ENCODE measurements around the gene GRIP2. TPM values are rescaled to one million over a fixed set of nuclear protein-coding genes. Genes with fewer than 3 reads are reported as not detected.

Gene GRIP2
- total RNA-seq, 3 donors from 2014 or later = 0.70 to 2.2 (median 1.6) TPM

GRCh38 chr3:14452740-14453710 is 87.1 kb downstream of the GRIP2 start:
- intact Hi-C loops (cut with DNase I, micrococcal nuclease) = loop anchor here in 1 of 2 donors (10.0 kb wide), 1 partner anchor 48 kb away; the partner anchor contains the start of gene SLC6A6
- H3K4me3 ChIP-seq = no peak overlapping the region
- DNase-seq (peak; percentile 84 to 90 (median 85)), ATAC-seq (peak; percentile 88)
- no peaks in the 10 kb centered on the region for H3K9me3 ChIP-seq
- peaks cover 22% of the 10 kb centered on the region for H3K4me1 ChIP-seq (ENCODE audit: low read depth)
- H3K36me3 ChIP-seq (ENCODE audit: low read depth) = no peaks in the 10 kb centered on the region
- TF ChIP-seq CTCF (IDR thresholded peaks at IDR 0.05) = no peak

- Histone ChIP-seq H3K36me3 (ENCODE audit: low read depth) (no peaks in the 10 kb centered on the region), H3K4me1 (ENCODE audit: low read depth) (peaks cover 22% of the 10 kb centered on the region), H3K4me3 (no peak overlapping the region), H3K9me3 (no peaks in the 10 kb centered on the region)
- no peak for TF ChIP-seq CTCF (IDR thresholded peaks at IDR 0.05)
- peak; percentile 52 for ATAC-seq
- peak; percentile 51 to 75 (median 55) for DNase-seq
- intact Hi-C loops (cut with DNase I, micrococcal nuclease) = loop anchor here in 1 of 2 donors (10.0 kb wide), 1 partner anchor 47 kb away; the partner anchor contains the start of gene SLC6A6
Observed at GRCh38 chr3:14451844-14452739, 88.0 kb downstream of the GRIP2 start.

- Histone ChIP-seq H3K4me3 (no peak overlapping the region), H3K9me3 (no peaks in the 10 kb centered on the region), H3K4me1 (ENCODE audit: low read depth) (peaks cover 22% of the 10 kb centered on the region), H3K36me3 (ENCODE audit: low read depth) (no peaks in the 10 kb centered on the region)
- intact Hi-C loops (cut with DNase I, micrococcal nuclease) = loop anchor here in 1 of 2 donors (10.0 kb wide), 1 partner anchor 46 kb away; the partner anchor contains the start of gene SLC6A6
- no peak for TF ChIP-seq CTCF (IDR thresholded peaks at IDR 0.05)
- DNase-seq = no peak
- no peak for ATAC-seq
Observed at GRCh38 chr3:14450922-14451606, 89.1 kb downstream of the GRIP2 start.

GRCh38 chr3:14450506-14450905 is 89.6 kb downstream of the GRIP2 start:
- TF ChIP-seq CTCF (IDR thresholded peaks at IDR 0.05) = no peak
- no peak for DNase-seq
- Histone ChIP-seq H3K4me1 (ENCODE audit: low read depth) (peaks cover 22% of the 10 kb centered on the region), H3K36me3 (ENCODE audit: low read depth) (no peaks in the 10 kb centered on the region), H3K9me3 (no peaks in the 10 kb centered on the region), H3K4me3 (no peak overlapping the region)
- no peak for ATAC-seq
- intact Hi-C loops (cut with DNase I, micrococcal nuclease) = loop anchor here in 1 of 2 donors (10.0 kb wide), 1 partner anchor 46 kb away; the partner anchor contains the start of gene SLC6A6

All from mucosa of descending colon (tissue), 3 donors.